ENCODE data around the gene ESR2.
"Not testable (repeated sequence)": the region's sequence is repeated elsewhere in the genome, so short reads cannot be mapped to it uniquely, and the experiment has no call there.

The ESR2 gene

DNA sequence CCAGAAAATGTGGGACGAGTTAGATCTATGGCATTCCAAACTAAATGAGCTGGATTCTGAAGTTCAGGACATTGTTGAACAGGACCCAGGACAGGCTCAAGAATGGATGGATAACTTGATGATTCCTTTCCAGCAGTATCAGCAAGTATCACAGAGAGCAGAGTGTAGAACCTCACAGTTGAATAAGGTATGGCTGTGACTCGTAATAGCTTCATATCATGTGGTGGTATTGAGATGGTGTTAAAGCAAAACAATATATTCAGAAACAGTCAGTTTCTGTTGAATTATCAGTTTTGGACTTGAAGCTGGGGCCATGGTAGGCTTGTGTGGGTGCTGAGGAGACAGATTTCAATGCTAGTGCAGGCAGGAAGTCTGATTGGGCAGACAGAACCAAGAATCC, 213.7 kb downstream of the ESR2 start:
- in situ Hi-C loops (cut with HindIII; ENCODE audit: low pct_ligation_motif_present, low pct_unique_long_range_greater_than_20kb, low sequenced_read_pairs) = no loop called here
- no peak for DNase-seq

GRCh38 chr14:64075613-64076005, 218.6 kb downstream of the ESR2 start:
- DNase-seq = no peak
- in situ Hi-C loops (cut with HindIII; ENCODE audit: low pct_ligation_motif_present, low pct_unique_long_range_greater_than_20kb, low sequenced_read_pairs) = no loop called here

DNA sequence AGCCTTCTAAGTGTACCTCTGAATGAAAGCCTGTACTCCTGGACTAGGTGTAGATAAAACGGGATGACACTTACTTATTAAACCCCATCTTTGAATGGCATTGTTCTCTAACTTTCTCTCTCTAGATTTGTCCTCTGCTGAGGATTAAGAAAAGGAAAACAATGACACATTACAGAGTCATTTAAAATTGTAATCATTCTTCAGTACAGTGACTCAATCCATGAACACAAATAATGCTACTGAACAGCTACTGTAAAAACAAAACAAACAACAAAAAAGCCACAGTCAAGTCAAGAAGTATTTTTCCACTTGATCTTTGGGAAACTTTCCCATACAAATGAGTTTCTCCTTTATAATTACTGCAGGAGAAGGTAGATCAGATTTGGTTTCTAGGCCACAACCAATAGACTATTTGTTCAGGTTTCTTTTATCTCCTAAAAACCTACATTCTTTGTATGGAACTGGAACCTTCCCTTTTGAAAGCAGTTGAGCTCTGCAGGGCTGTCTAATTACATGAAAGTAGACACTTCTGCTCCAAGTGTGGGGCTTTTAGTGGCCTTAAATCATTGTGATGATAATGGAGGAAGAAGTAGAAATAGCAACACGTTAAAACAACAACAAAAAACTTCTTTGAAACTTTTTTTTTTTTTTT, 219.1 kb downstream of the ESR2 start:
- DNase-seq = no peak
- in situ Hi-C loops (cut with HindIII; ENCODE audit: low pct_ligation_motif_present, low pct_unique_long_range_greater_than_20kb, low sequenced_read_pairs) = no loop called here

- in situ Hi-C loops (cut with HindIII; ENCODE audit: low pct_ligation_motif_present, low pct_unique_long_range_greater_than_20kb, low sequenced_read_pairs) = no loop called here
- DNase-seq = no peak
Observed at GRCh38 chr14:64069634-64070359, 224.4 kb downstream of the ESR2 start.

DNA sequence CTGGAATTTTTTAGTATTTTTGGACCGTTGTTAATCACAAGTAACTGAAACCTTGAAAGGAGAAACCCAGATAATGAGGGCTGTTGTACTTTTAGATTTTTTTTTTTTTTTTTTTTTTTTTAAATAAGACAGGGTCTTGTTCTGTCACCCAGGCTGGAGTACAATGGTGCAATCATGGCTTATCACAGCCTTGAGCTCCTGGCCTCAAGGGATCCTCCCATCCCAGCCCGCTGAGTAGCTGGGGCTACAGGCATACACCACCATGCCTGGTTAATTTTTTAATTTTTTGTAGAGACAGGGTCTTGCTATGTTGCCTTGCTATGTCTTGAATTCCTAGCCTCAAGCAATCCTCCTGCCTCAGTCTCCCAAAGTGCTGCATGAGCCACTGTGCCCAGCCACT, 229.7 kb downstream of the ESR2 start:
- in situ Hi-C loops (cut with HindIII; ENCODE audit: low pct_ligation_motif_present, low pct_unique_long_range_greater_than_20kb, low sequenced_read_pairs) = no loop called here
- DNase-seq = no peak

DNA sequence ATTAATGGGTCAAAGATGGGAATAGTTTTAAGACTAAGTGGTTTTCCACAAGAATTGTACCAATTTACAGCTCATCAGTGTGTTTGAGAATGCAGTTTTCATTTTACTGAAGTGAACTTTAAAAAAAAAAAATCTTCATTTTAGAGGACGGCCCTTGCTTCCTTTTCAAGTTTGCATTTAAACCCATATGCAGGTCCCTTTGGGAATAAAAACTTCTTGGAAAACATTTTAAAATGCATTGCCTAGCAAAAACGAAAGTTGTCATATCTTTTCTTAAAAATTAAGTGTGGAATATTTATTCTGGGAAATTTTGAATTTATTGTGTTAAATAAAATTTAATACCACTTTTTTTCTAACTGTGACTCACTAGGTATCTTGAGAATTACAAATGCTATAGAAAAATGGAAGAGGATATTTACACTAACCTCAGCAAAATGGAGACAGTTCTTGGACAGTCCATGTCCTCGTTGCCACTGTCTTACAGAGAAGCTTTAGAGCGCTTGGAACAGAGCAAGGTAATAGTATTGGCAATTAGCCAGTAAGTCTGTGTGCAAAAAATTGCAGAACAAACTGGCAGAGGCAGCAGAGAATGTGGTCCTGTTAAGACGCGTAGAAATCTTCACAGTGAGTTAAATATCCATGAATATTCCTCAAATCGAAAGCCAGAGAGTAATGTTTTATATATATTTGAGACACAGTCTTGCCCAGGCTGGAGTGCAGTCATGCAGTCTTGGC, 231.6 kb downstream of the ESR2 start:
- no peak for DNase-seq
- in situ Hi-C loops (cut with HindIII; ENCODE audit: low pct_ligation_motif_present, low pct_unique_long_range_greater_than_20kb, low sequenced_read_pairs) = no loop called here

GRCh38 chr14:64061706-64062105, 232.5 kb downstream of the ESR2 start:
- in situ Hi-C loops (cut with HindIII; ENCODE audit: low pct_ligation_motif_present, low pct_unique_long_range_greater_than_20kb, low sequenced_read_pairs) = no loop called here

GRCh38 chr14:64061115-64061514, 233.1 kb downstream of the ESR2 start:
- in situ Hi-C loops (cut with HindIII; ENCODE audit: low pct_ligation_motif_present, low pct_unique_long_range_greater_than_20kb, low sequenced_read_pairs) = no loop called here
- DNase-seq = no peak

More at GRCh38 chr14:64061706-64062105, 232.5 kb downstream of the ESR2 start:
- DNase-seq = no peak

GRCh38 chr14:64060648-64061096, 233.5 kb downstream of the ESR2 start:
- in situ Hi-C loops (cut with HindIII; ENCODE audit: low pct_ligation_motif_present, low pct_unique_long_range_greater_than_20kb, low sequenced_read_pairs) = no loop called here
- DNase-seq = peak; percentile 39

- no peak for DNase-seq
- in situ Hi-C loops (cut with HindIII; ENCODE audit: low pct_ligation_motif_present, low pct_unique_long_range_greater_than_20kb, low sequenced_read_pairs) = no loop called here
Observed at GRCh38 chr14:64060199-64060545, 234.0 kb downstream of the ESR2 start.

- in situ Hi-C loops (cut with HindIII; ENCODE audit: low pct_ligation_motif_present, low pct_unique_long_range_greater_than_20kb, low sequenced_read_pairs) = no loop called here
- no peak for DNase-seq
Observed at GRCh38 chr14:64059454-64060198, 234.5 kb downstream of the ESR2 start.

DNA sequence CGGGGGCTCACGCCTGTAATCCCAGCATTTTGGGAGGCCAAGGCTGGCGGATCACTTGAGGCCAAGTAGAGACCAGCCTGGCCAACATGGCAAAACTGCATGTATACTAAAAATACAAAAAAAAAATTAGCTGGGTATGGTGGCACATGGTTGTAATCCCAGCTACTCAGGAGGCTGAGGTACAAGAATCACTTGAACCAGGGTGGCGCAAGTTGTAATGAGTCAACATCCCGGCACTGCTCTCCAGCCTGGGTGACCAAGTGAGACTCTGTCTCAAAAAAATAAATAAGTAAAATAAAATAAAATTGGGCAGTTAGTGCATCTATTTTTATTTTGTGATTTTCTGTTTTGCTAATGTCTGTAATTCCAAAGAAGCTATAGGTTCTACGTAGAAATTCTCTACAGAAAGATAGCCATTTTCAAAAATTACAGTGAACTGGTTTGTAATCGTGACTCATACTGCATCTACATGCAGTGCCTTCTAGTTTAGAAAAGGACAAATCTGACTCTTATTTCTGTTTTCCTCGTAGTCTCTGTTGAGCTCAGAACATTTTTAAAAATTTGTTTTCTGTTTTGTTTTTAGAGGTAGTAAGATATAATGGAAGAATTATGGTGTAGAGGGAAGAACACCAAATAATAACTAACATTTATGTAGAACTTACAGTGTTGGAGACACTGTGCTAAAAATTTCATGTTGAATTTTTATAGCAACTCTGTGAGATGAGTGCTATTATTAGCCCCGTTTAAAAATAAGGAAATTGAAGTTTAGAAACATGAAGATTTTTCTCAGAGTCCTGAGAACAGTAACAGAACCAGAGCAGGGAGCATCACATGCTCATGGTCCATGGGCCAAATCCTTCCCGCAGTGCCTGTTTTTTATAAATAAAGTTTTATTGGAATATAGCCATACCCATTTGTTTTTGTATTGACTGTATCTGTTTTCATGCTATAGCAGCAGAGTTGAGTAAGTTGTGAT, 240.2 kb downstream of the ESR2 start:
- in situ Hi-C loops (cut with HindIII; ENCODE audit: low pct_ligation_motif_present, low pct_unique_long_range_greater_than_20kb, low sequenced_read_pairs) = no loop called here
- DNase-seq = peak; percentile 35

- in situ Hi-C loops (cut with HindIII; ENCODE audit: low pct_ligation_motif_present, low pct_unique_long_range_greater_than_20kb, low sequenced_read_pairs) = no loop called here
- DNase-seq = no peak
Observed at GRCh38 chr14:64049616-64050381, 244.4 kb downstream of the ESR2 start.

DNA sequence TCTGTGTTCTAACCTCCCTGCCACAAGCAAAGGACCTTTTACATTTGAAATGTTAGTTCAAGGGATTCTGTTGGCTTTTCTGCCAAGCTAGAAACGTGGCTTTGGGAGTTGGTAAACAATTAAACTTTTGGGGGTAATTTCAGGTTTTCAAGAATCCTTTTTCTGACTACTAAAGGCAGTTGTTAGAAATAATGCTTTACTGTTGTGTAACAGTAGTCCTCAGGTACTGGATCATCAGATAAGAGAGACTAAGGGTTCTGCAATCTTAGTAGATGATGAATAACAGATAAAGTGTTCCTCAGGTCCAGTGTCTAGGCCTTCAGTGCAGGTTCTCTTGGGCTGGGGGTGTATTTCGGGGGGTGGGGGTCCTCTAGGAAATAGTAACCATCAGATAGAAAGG, 249.1 kb downstream of the ESR2 start:
- no peak for DNase-seq
- in situ Hi-C loops (cut with HindIII; ENCODE audit: low pct_ligation_motif_present, low pct_unique_long_range_greater_than_20kb, low sequenced_read_pairs) = no loop called here

- in situ Hi-C loops (cut with HindIII; ENCODE audit: low pct_ligation_motif_present, low pct_unique_long_range_greater_than_20kb, low sequenced_read_pairs); DNase-seq: not testable (repeated sequence)
Observed at GRCh38 chr14:64043296-64043695, 250.9 kb downstream of the ESR2 start.

DNA sequence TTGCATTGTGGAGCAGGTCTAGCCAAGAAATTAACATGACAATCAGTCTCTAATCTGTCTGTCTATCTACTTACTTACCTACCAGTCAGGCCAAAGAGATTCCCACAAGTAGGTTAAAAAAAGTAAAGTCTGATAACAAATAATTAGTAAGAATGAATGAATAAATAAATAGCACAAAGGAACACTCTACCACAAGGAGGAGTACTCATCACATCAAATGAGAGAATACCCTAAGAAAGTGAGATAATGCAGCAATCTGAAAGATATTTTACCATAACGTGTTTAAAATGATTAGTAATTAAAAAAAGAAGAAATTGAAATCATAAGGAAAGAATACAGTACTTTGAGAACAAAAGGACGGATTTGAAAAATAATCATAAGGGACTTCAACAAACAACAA, 254.1 kb downstream of the ESR2 start:
- in situ Hi-C loops (cut with HindIII; ENCODE audit: low pct_ligation_motif_present, low pct_unique_long_range_greater_than_20kb, low sequenced_read_pairs) = no loop called here

GRCh38 chr14:64038841-64039542, 255.2 kb downstream of the ESR2 start:
- no peak for DNase-seq
- in situ Hi-C loops (cut with HindIII; ENCODE audit: low pct_ligation_motif_present, low pct_unique_long_range_greater_than_20kb, low sequenced_read_pairs) = no loop called here

More for the DNA sequence above, 254.1 kb downstream of the ESR2 start:
- peak; percentile 4 for DNase-seq
